B cell (primary cell): ENCODE measurements around the gene GRHPR. TPM values are rescaled to one million over a fixed set of nuclear protein-coding genes. Genes with fewer than 3 reads are reported as not detected.

Source experiments
- ATAC-seq: fragments of 200-7000 bp; cut with Tn5 transposase; one replicate; pipeline ENCODE4 v1.10.0; 2021; ENCODE audit warnings: low read depth, mild to moderate bottlenecking, moderate number of reproducible peaks, moderate library complexity
- CTCF ChIA-PET: fragments of 350-600 bp; sonication (Branson Sonifier 250); formaldehyde crosslinking; loops from one replicate; lab custom pipeline; 2021; ENCODE audit warnings: antibody characterized with exemption, inconsistent platforms; lab: Charles Lee
- POLR2A ChIA-PET: fragments of 350-600 bp; sonication (Branson Sonifier 250); formaldehyde crosslinking; loops from one replicate; lab custom pipeline; 2021; ENCODE audit warnings: antibody characterized with exemption; lab: Charles Lee
- DNase-seq: peaks from one replicate; pipeline ENCODE4 v3.0.0; 2013
- H2AFZ ChIP-seq: 2 replicates; pipeline ENCODE4 v1.6.1; 2012; ENCODE audit warnings: mild to moderate bottlenecking, low read depth, low read length; ENCODE audit not compliant: insufficient read depth, poor library complexity, severe bottlenecking
- H3K27ac ChIP-seq, 2 donors: 1 replicate in 1 of 2; 2 replicates in 1 of 2; pipeline ENCODE4 v1.5.1; 2012 to 2013; ENCODE audit warnings: low read length in 2 of 2, mild to moderate bottlenecking in 2 of 2, moderate library complexity in 1 of 2
- H3K27me3 ChIP-seq, 4 experiments: fragments of 200-600 bp in 1 of 4; sonication (generic) in 1 of 4; replicated peaks in 1 of 4; 1 replicate in 2 of 4; 2 replicates in 2 of 4; pipeline versions ENCODE4 v1.6.1 to v1.7.0; 2013 to 2016; ENCODE audit warnings: low read length in 3 of 4, mild to moderate bottlenecking in 2 of 4, mixed read lengths in 1 of 4, moderate library complexity in 1 of 4; ENCODE audit not compliant: insufficient read depth in 4 of 4, control insufficient read depth in 3 of 4; ENCODE audit errors: control extremely low read depth in 1 of 4
- H3K36me3 ChIP-seq, 2 experiments: replicated peaks in 1 of 2; 1 replicate in 1 of 2; 2 replicates in 1 of 2; pipeline versions ENCODE4 v1.6.1 to v1.7.1; 2013; ENCODE audit warnings: low read length in 1 of 2; ENCODE audit not compliant: insufficient read depth in 2 of 2, control insufficient read depth in 1 of 2; ENCODE audit errors: control extremely low read depth in 1 of 2, extremely low read depth in 1 of 2
- H3K4me1 ChIP-seq, 2 donors: fragments of 200-600 bp in 1 of 2; sonication (generic) in 1 of 2; 1 replicate in 1 of 2; 2 replicates in 1 of 2; pipeline versions ENCODE4 v1.5.1 to v1.6.1; 2013 to 2017; ENCODE audit warnings: low read length in 2 of 2; ENCODE audit not compliant: control insufficient read depth in 2 of 2, insufficient read depth in 2 of 2
- H3K4me2 ChIP-seq: replicated peaks from 2 replicates; pipeline ENCODE3; 2012; ENCODE audit warnings: mild to moderate bottlenecking, low read depth, low read length; ENCODE audit not compliant: poor library complexity, severe bottlenecking
- H3K4me3 ChIP-seq, 5 experiments: fragments of 200-600 bp in 1 of 5; sonication (generic) in 1 of 5; 1 replicate in 3 of 5; 2 replicates in 2 of 5; pipeline versions ENCODE4 v1.5.1 to v1.7.0; 2011 to 2016; ENCODE audit warnings: low read length in 4 of 5, mild to moderate bottlenecking in 4 of 5, low read depth in 2 of 5, control low read depth in 1 of 5, moderate library complexity in 1 of 5; ENCODE audit not compliant: insufficient read depth in 1 of 5; ENCODE audit errors: control extremely low read depth in 1 of 5, extremely low read depth in 1 of 5
- H3K79me2 ChIP-seq: fragments of 200-600 bp; sonication (generic); one replicate; pipeline ENCODE4 v1.6.0; 2016; ENCODE audit warnings: low read length; ENCODE audit not compliant: control insufficient read depth, insufficient read depth
- H3K9ac ChIP-seq: fragments of 200-600 bp; sonication (generic); 2 replicates; pipeline ENCODE4 v1.6.1; 2017; ENCODE audit warnings: mild to moderate bottlenecking, low read length, moderate library complexity
- H3K9me3 ChIP-seq, 3 donors: one replicate each; pipeline versions ENCODE4 v1.6.1 to v1.7.1; 2013; ENCODE audit warnings: low read length in 2 of 3; ENCODE audit not compliant: control insufficient read depth in 2 of 3, insufficient read depth in 1 of 3; ENCODE audit errors: control extremely low read depth in 1 of 3
- H4K20me1 ChIP-seq: 2 replicates; pipeline ENCODE4 v1.6.0; 2012; ENCODE audit warnings: mild to moderate bottlenecking, low read length; ENCODE audit not compliant: insufficient read depth, control insufficient read depth, poor library complexity, severe bottlenecking
- H3K27ac Mint-ChIP-seq: one replicate; pipeline ENCODE4 v1.8.0; 2021; ENCODE audit warnings: mixed read lengths
- H3K27me3 Mint-ChIP-seq: one replicate; pipeline ENCODE4 v1.8.0; 2021; ENCODE audit warnings: mixed read lengths
- H3K4me1 Mint-ChIP-seq: one replicate; pipeline ENCODE4 v1.8.0; 2021; ENCODE audit warnings: mixed read lengths
- H3K4me3 Mint-ChIP-seq: one replicate; pipeline ENCODE4 v1.8.0; 2021; ENCODE audit warnings: mixed read lengths
- H3K9me3 Mint-ChIP-seq: one replicate; pipeline ENCODE4 v1.8.0; 2022; ENCODE audit warnings: mixed read lengths; ENCODE audit not compliant: insufficient read depth
- EZH2 ChIP-seq: IDR thresholded peaks from 2 replicates; pipeline ENCODE4 v1.6.1; 2012; ENCODE audit warnings: borderline replicate concordance, low read depth, mild to moderate bottlenecking, moderate library complexity, low read length; ENCODE audit not compliant: insufficient read depth, poor library complexity, severe bottlenecking
- WGBS: methylation state at CpG from one replicate; pipeline ENCODE4 v1.1.5; 2013; ENCODE audit warnings: missing lambda C conversion rate; ENCODE audit not compliant: insufficient coverage; 5-methylcytosine and 5-hydroxymethylcytosine counted together
- intact Hi-C: fragments of 100-400 bp; cut with micrococcal nuclease; formaldehyde crosslinking; loops from one replicate; pipeline ENCODE4 v1.10.0; 2022
- polyA plus RNA-seq: library from polyadenylated mRNA; depleted of rRNA; stranded (reverse); fragments of >200 nt; gene quantifications from 2 replicates; pipeline ENCODE4 v1.2.3, GENCODE V29; 2012
- total RNA-seq, 2 donors: library from RNA; stranded (reverse); fragments of 120-200 nt in 1 of 2; gene quantifications; 1 replicate in 1 of 2; 2 replicates in 1 of 2; pipeline versions ENCODE4 v1.2.3 to v1.2.4, GENCODE V29; 2013 to 2022
- TF ChIP-seq, protein P1 (sequence below): fragments of 200-600 bp; IDR thresholded peaks from one replicate; pipeline ENCODE4 v1.8.0; 2022; ENCODE audit warnings: antibody characterized with exemption, mild to moderate bottlenecking

GRHPR gene
- total and polyA plus RNA-seq, 2 donors (not counting 1 experiment from before 2014, with no cell fraction given) = 121 to 138 TPM

DNA sequence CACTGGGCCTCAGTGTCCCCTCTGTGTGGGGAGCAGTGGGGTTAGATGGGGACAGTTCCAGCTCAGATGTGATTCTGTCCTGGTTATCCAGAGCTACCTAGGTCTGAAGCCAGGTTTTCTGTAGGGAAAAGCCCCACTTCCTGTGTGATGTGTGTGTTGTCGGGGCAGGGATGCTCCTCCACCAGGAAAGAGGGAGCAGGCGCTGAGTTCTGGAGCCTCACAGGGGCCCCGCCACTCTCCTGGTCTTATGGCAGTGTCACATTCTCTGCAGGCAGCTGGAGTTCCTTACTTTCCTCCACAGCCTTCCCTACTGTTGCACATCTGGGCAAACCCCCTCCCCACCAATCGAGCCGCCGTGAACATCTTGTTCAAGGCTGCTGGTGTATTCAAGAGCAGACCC is 39.1 kb upstream of the GRHPR start:
- intact Hi-C loops = no loop called here
- ChIA-PET CTCF (interaction anchor here (0.9 to 3.0 kb wide), 7 partner anchors 8 to 49 kb away, joined by 3 to 18 read pairs (median 5); no protein-coding TSS in a partner anchor), POLR2A (interaction anchor here (0.7 to 1.5 kb wide), 6 partner anchors 10 to 1280 kb away, joined by 3 to 7 read pairs (median 4); no protein-coding TSS in a partner anchor)
- Histone ChIP-seq H3K4me1 (peaks cover 77 to 95% of the 10 kb centered on the region in 2 donors), H3K9me3 (peaks cover 0 to 17% (median 0%) of the 10 kb centered on the region in 3 donors), H4K20me1 (no peaks in the 10 kb centered on the region), H3K4me3 (peak overlapping the region in 1 of 5 experiments; percentile 27), H3K4me2 (peak overlapping the region; percentile 64), H3K27ac (peak overlapping the region; percentile 75 to 90), H2AFZ (no peak overlapping the region), H3K36me3 (no peaks in the 10 kb centered on the region), H3K79me2 (peaks cover 18% of the 10 kb centered on the region), H3K9ac (peak overlapping the region; percentile 6), H3K27me3 (no peaks in the 10 kb centered on the region)
- peaks cover 81% of the 10 kb centered on the region for H3K4me1 Mint-ChIP-seq
- peak overlapping the region; percentile 81 for H3K27ac Mint-ChIP-seq
- 58% methylated on average over 3 of the region's 6 CpGs for WGBS
- H3K9me3 Mint-ChIP-seq = no peaks in the 10 kb centered on the region
- TF ChIP-seq, protein P1, sequence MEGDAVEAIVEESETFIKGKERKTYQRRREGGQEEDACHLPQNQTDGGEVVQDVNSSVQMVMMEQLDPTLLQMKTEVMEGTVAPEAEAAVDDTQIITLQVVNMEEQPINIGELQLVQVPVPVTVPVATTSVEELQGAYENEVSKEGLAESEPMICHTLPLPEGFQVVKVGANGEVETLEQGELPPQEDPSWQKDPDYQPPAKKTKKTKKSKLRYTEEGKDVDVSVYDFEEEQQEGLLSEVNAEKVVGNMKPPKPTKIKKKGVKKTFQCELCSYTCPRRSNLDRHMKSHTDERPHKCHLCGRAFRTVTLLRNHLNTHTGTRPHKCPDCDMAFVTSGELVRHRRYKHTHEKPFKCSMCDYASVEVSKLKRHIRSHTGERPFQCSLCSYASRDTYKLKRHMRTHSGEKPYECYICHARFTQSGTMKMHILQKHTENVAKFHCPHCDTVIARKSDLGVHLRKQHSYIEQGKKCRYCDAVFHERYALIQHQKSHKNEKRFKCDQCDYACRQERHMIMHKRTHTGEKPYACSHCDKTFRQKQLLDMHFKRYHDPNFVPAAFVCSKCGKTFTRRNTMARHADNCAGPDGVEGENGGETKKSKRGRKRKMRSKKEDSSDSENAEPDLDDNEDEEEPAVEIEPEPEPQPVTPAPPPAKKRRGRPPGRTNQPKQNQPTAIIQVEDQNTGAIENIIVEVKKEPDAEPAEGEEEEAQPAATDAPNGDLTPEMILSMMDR = no peak
- no peak for TF ChIP-seq EZH2
- no peaks in the 10 kb centered on the region for H3K27me3 Mint-ChIP-seq
- DNase-seq (no peak), ATAC-seq (no peak)
- peak overlapping the region; percentile 45 for H3K4me3 Mint-ChIP-seq
